Spinal cord (tissue), 10 donors: ENCODE results near the gene SOCS1. TPM values are rescaled to one million over a fixed set of nuclear protein-coding genes. Genes with fewer than 3 reads are reported as not detected.

Experiments
- DNase-seq, 6 donors: peaks; one replicate each; pipeline versions ENCODE4 v3.0.0 to v3.0.0-alpha.2; 2013 to 2015; ENCODE audit warnings: low spot score in 6 of 6, low read depth in 4 of 6
- H3K27ac ChIP-seq: one replicate; pipeline ENCODE4 v1.5.1; 2013; ENCODE audit warnings: low read depth, low read length, control low read depth
- H3K27me3 ChIP-seq: one replicate; pipeline ENCODE4 v1.6.1; 2013; ENCODE audit warnings: low read length; ENCODE audit not compliant: control insufficient read depth, insufficient read depth
- H3K36me3 ChIP-seq: one replicate; pipeline ENCODE4 v1.6.1; 2013; ENCODE audit warnings: low read length; ENCODE audit not compliant: control insufficient read depth, insufficient read depth
- H3K4me1 ChIP-seq: one replicate; pipeline ENCODE4 v1.6.1; 2013; ENCODE audit warnings: low read length; ENCODE audit not compliant: control insufficient read depth, insufficient read depth
- H3K4me3 ChIP-seq: one replicate; pipeline ENCODE4 v1.5.1; 2013; ENCODE audit warnings: low read depth, low read length, control low read depth
- H3K9me3 ChIP-seq: one replicate; pipeline ENCODE4 v1.6.1; 2013; ENCODE audit warnings: low read length; ENCODE audit not compliant: control insufficient read depth, insufficient read depth
- WGBS: methylation state at CpG from one replicate; pipeline ENCODE4 v1.1.5; 2013; ENCODE audit warnings: missing lambda C conversion rate; ENCODE audit not compliant: insufficient coverage; 5-methylcytosine and 5-hydroxymethylcytosine counted together
- polyA plus RNA-seq, 2 donors: library from polyadenylated mRNA; unstranded; fragments of 120-200 nt; gene quantifications; one replicate each; pipeline ENCODE4 v1.2.1, GENCODE V29; 2013; ENCODE audit not compliant: insufficient read length in 2 of 2
- small RNA-seq: library from RNA; depleted of rRNA; stranded (forward); fragments of <200 nt; gene quantifications from one replicate; pipeline ENCODE3, GENCODE V24; 2014; ENCODE audit warnings: low replicate concordance
- total RNA-seq, 2 donors: library from RNA; depleted of rRNA in 1 of 2; stranded (reverse); fragments of 120-200 nt in 1 of 2; fragments of >200 nt in 1 of 2; gene quantifications; one replicate each; pipeline versions ENCODE4 v1.2.3 to v1.2.4, GENCODE V29; 2013 to 2014
- donor health status: healthy.

SOCS1 gene
- total and polyA plus RNA-seq, 4 donors: 1.6 to 5.3 (median 3.0) TPM

GRCh38 chr16:11205754-11206581, 50.0 kb downstream of the SOCS1 start:
- 67% methylated on average over 13 of the region's 13 CpGs for WGBS
- Histone ChIP-seq H3K36me3 (no peaks in the 10 kb centered on the region), H3K9me3 (peaks cover 3% of the 10 kb centered on the region), H3K4me3 (no peak overlapping the region), H3K27me3 (no peaks in the 10 kb centered on the region), H3K27ac (no peak overlapping the region), H3K4me1 (peaks cover 4% of the 10 kb centered on the region)
- DNase-seq: no peak

- no peak overlapping the region for H3K4me3 ChIP-seq
- WGBS: 85% methylated on average over 19 of the region's 19 CpGs
- no peak for DNase-seq
These were observed 50.8 kb downstream of the SOCS1 start for GRCh38 chr16:11205065-11205699.

GRCh38 chr16:11204513-11205047, 51.4 kb downstream of the SOCS1 start:
- peaks cover 4% of the 10 kb centered on the region for H3K4me1 ChIP-seq

More at GRCh38 chr16:11205065-11205699, 50.8 kb downstream of the SOCS1 start:
- H3K27me3 ChIP-seq: no peaks in the 10 kb centered on the region
- H3K4me1 ChIP-seq: peaks cover 4% of the 10 kb centered on the region
- H3K36me3 ChIP-seq: no peaks in the 10 kb centered on the region
- no peak overlapping the region for H3K27ac ChIP-seq
- peaks cover 3% of the 10 kb centered on the region for H3K9me3 ChIP-seq

More at GRCh38 chr16:11204513-11205047, 51.4 kb downstream of the SOCS1 start:
- WGBS: 67% methylated on average over 4 of the region's 4 CpGs
- no peak overlapping the region for H3K4me3 ChIP-seq
- no peak for DNase-seq
- H3K27ac ChIP-seq: no peak overlapping the region
- peaks cover 3% of the 10 kb centered on the region for H3K9me3 ChIP-seq
- no peaks in the 10 kb centered on the region for H3K36me3 ChIP-seq
- no peaks in the 10 kb centered on the region for H3K27me3 ChIP-seq

Small RNA genes within 50 kb of the gene (small RNA-seq; reads per million reads assigned to genes)
- not detected for gene RF00554

Other genes starting within 250 kb of the SOCS1 start
- not detected for gene TNP2, start 13.1 kb upstream of the SOCS1 start, total RNA-seq
- not detected for gene TNP2, start 13.1 kb upstream of the SOCS1 start, polyA plus RNA-seq
- not detected for gene PRM3, start 17.4 kb upstream of the SOCS1 start, total RNA-seq
- gene PRM3, start 17.4 kb upstream of the SOCS1 start, polyA plus RNA-seq: not detected
- gene PRM2, start 20.3 kb upstream of the SOCS1 start, total RNA-seq: not detected
- not detected for gene PRM2, start 20.3 kb upstream of the SOCS1 start, polyA plus RNA-seq
- not detected for gene PRM1, start 25.1 kb upstream of the SOCS1 start, total RNA-seq
- gene PRM1, start 25.1 kb upstream of the SOCS1 start, polyA plus RNA-seq: not detected
- 1 to 10 TPM; 5.8 to 5.9 TPM for gene RMI2, start 89.3 kb upstream of the SOCS1 start, total RNA-seq
- 10 to 100 TPM; 10.0 to 11.1 TPM for gene RMI2, start 89.3 kb upstream of the SOCS1 start, polyA plus RNA-seq